Hepatocyte (in vitro differentiated cells): ENCODE measurements around the gene C4BPA.

Source experiments
- EZH2 ChIP-seq: fragments of 200-600 bp; sonication (generic); IDR thresholded peaks from 2 replicates; pipeline ENCODE4 v1.6.1; 2016; ENCODE audit warnings: antibody characterized with exemption, mild to moderate bottlenecking, borderline replicate concordance
- EZH2phosphoT487 ChIP-seq: fragments of 200-600 bp; sonication (generic); IDR thresholded peaks from one replicate; pipeline ENCODE4 v1.6.1; 2018; ENCODE audit warnings: antibody characterized with exemption, mild to moderate bottlenecking, low read depth, moderate library complexity; ENCODE audit not compliant: unreplicated experiment, severe bottlenecking
- TF ChIP-seq, protein P1 (sequence below): fragments of 200-600 bp; sonication (generic); IDR thresholded peaks from 2 replicates; pipeline ENCODE4 v1.5.1; 2016; ENCODE audit warnings: antibody characterized with exemption, mild to moderate bottlenecking; ENCODE audit not compliant: poor library complexity

DNA sequence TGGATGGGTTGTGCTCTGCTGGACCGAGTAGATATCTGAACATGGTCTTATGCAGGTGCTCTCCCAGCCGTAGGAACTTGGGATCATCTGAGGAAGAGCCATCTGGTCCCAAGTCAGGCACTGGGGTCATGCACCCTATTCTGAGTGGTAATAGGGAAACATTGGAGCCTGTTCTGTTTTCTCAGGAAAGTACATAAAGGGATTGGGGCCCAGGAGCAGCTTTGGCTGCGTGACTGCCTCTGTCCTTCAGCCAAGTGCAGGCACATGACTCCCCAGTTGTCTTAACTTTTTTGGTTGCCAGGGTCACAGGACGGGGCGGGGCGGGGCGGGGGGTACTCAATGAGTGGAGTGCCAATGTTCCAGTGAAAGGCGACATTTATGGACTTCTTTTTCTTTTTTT lies 39.5 kb upstream of the C4BPA start:
- TF ChIP-seq, protein P1, sequence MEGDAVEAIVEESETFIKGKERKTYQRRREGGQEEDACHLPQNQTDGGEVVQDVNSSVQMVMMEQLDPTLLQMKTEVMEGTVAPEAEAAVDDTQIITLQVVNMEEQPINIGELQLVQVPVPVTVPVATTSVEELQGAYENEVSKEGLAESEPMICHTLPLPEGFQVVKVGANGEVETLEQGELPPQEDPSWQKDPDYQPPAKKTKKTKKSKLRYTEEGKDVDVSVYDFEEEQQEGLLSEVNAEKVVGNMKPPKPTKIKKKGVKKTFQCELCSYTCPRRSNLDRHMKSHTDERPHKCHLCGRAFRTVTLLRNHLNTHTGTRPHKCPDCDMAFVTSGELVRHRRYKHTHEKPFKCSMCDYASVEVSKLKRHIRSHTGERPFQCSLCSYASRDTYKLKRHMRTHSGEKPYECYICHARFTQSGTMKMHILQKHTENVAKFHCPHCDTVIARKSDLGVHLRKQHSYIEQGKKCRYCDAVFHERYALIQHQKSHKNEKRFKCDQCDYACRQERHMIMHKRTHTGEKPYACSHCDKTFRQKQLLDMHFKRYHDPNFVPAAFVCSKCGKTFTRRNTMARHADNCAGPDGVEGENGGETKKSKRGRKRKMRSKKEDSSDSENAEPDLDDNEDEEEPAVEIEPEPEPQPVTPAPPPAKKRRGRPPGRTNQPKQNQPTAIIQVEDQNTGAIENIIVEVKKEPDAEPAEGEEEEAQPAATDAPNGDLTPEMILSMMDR, result no peak
- TF ChIP-seq EZH2 (no peak), EZH2phosphoT487 (no peak)
